ENCODE data around the gene ZNF862.

The ZNF862 gene

GRCh38 chr7:149838224-149838991 lies at the start of gene ZNF862:
Gene ZNF862 (plus strand): TSS chr7:149838375. CDS start chr7:149838612, 237 bp downstream.
- POLR2A ChIA-PET: interaction anchor here (0.8 to 1.6 kb wide), 2 partner anchors 11 to 17 kb away, joined by 3 to 6 read pairs; no protein-coding TSS in a partner anchor
- TF ChIP-seq, protein P1, sequence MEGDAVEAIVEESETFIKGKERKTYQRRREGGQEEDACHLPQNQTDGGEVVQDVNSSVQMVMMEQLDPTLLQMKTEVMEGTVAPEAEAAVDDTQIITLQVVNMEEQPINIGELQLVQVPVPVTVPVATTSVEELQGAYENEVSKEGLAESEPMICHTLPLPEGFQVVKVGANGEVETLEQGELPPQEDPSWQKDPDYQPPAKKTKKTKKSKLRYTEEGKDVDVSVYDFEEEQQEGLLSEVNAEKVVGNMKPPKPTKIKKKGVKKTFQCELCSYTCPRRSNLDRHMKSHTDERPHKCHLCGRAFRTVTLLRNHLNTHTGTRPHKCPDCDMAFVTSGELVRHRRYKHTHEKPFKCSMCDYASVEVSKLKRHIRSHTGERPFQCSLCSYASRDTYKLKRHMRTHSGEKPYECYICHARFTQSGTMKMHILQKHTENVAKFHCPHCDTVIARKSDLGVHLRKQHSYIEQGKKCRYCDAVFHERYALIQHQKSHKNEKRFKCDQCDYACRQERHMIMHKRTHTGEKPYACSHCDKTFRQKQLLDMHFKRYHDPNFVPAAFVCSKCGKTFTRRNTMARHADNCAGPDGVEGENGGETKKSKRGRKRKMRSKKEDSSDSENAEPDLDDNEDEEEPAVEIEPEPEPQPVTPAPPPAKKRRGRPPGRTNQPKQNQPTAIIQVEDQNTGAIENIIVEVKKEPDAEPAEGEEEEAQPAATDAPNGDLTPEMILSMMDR (IDR thresholded peaks at IDR 0.05; ENCODE audit: insufficient read depth, low read length, missing control alignments): no peak
- peak; percentile 83 for DNase-seq (ENCODE audit: low read depth, low spot score)
- CTCF ChIA-PET: interaction anchor here (1.1 to 1.5 kb wide), 4 partner anchors 10 to 31 kb away, joined by 3 to 7 read pairs (median 4); no protein-coding TSS in a partner anchor
- H3K4me3 ChIP-seq (ENCODE audit: low read depth, low read length): peak within 1 kb of the TSS; percentile 80

GRCh38 chr7:149789101-149789500 lies 49.1 kb upstream of the ZNF862 start:
- TF ChIP-seq, protein P1 (IDR thresholded peaks at IDR 0.05; ENCODE audit: insufficient read depth, low read length, missing control alignments): no peak
- POLR2A ChIA-PET: no interaction called here

DNA sequence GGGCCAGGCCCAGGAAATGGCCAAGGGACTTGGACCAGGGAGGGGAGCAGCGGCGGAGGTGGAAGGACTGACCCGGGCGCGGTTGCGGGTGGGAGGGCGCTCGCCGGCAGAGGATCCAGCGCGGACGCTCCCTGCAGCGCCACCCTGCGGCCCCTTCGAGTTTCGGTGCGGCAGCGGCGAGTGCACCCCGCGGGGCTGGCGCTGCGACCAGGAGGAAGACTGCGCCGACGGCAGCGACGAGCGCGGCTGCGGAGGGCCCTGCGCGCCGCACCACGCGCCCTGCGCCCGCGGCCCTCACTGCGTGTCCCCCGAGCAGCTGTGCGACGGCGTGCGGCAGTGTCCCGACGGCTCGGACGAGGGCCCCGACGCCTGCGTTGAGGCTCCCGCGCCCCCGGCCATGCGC lies 48.0 kb upstream of the ZNF862 start:
- TF ChIP-seq, protein P1 (IDR thresholded peaks at IDR 0.05; ENCODE audit: insufficient read depth, low read length, missing control alignments): peak; percentile 64
- DNase-seq (ENCODE audit: low read depth, low spot score): no peak
- ChIA-PET POLR2A (no interaction called here), CTCF (interaction anchor here (1.1 to 1.9 kb wide), 2 partner anchors 13 to 16 kb away, joined by 3 to 4 read pairs; no protein-coding TSS in a partner anchor)
- no peak overlapping the region for H3K4me3 ChIP-seq (ENCODE audit: low read depth, low read length)

More at GRCh38 chr7:149789101-149789500, 49.1 kb upstream of the ZNF862 start:
- no peak overlapping the region for H3K4me3 ChIP-seq (ENCODE audit: low read depth, low read length)
- DNase-seq (ENCODE audit: low read depth, low spot score): no peak
- CTCF ChIA-PET: interaction anchor here (1.4 kb wide), 1 partner anchor 11 kb away, joined by 3 read pairs; no protein-coding TSS in a partner anchor

- CTCF ChIA-PET: interaction anchor here (1.1 to 1.9 kb wide), 2 partner anchors 13 to 15 kb away, joined by 3 to 4 read pairs; no protein-coding TSS in a partner anchor
- TF ChIP-seq, protein P1 (IDR thresholded peaks at IDR 0.05; ENCODE audit: insufficient read depth, low read length, missing control alignments): no peak
- DNase-seq (ENCODE audit: low read depth, low spot score): no peak
- POLR2A ChIA-PET: no interaction called here
- no peak overlapping the region for H3K4me3 ChIP-seq (ENCODE audit: low read depth, low read length)
Observed at GRCh38 chr7:149790754-149791360, 47.3 kb upstream of the ZNF862 start.

DNA sequence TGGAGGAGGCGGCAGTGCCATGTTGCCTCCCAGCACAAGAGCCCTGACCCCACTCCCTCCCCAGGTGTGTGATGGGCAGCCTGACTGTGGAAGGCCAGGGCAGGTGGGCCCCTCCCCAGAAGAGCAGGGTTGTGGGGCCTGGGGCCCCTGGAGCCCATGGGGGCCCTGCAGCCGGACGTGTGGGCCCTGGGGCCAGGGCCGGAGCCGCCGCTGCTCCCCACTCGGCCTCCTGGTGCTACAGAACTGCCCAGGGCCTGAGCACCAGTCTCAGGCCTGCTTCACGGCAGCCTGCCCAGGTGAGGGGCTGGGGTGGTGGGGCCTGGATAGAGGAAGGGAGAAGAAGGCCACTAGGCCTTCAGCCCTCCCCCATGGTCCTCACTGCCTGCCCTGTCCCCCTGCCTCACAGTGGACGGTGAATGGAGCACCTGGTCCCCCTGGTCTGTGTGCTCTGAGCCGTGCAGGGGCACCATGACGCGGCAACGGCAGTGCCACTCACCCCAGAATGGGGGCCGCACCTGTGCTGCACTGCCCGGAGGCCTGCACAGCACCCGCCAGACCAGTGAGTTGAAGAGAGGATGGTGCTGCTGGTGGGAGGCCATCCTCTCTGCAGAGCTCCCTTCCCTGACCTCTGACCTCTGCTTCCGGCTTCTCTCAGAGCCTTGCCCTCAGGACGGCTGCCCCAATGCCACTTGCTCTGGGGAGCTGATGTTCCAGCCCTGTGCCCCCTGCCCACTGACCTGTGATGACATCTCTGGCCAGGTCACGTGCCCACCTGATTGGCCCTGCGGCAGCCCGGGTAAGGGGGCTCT lies 46.6 kb upstream of the ZNF862 start:
- TF ChIP-seq, protein P1 (IDR thresholded peaks at IDR 0.05; ENCODE audit: insufficient read depth, low read length, missing control alignments): no peak
- ChIA-PET POLR2A (no interaction called here), CTCF (interaction anchor here (1.1 to 1.9 kb wide), 2 partner anchors 14 kb away, joined by 3 to 4 read pairs; no protein-coding TSS in a partner anchor)
- H3K4me3 ChIP-seq (ENCODE audit: low read depth, low read length): no peak overlapping the region
- DNase-seq (ENCODE audit: low read depth, low spot score): no peak

All from AG04449 (cell line).